ENCODE results near the gene BPI.
A peak's percentile ranks its signal among the peaks of the same experiment; 100 is the strongest.
"Not testable (repeated sequence)": the region's sequence is repeated elsewhere in the genome, so short reads cannot be mapped to it uniquely, and the experiment has no call there.

BPI gene

GRCh38 chr20:38334016-38334415, 30.1 kb downstream of the BPI start:
- FAIRE-seq, result no peak
- DNase-seq (ENCODE audit: low spot score), result no peak

- DNase-seq (ENCODE audit: low spot score) (no peak), FAIRE-seq (no peak)
Observed at GRCh38 chr20:38336726-38337125, 32.8 kb downstream of the BPI start.

DNA sequence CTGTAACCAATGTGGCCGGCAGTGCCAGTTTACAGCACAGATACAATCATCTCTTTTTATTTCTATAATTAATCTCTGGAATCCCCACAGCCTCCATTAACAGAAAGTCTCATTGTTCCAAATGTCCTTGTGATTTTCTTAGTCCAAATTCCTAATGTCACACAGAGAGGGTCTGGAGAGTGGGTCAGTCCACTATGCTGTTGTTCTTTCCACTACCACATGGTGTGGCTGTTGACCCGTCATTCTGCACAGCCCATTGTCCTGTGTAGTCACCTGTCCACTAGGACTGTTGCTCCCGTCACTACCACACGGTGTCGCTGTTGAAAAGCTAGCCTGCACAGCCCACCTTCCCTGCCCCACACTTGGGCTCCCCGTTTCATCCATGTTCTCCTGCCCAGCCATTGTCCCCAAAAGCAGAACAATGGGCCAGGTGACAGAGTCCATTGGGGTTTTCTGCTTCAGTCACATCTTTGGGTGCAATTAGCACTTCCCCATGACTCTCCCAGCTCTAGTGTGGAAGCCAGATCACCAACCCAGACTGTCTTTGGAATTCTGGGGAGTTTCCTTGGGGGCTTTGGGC, 33.7 kb downstream of the BPI start:
- FAIRE-seq (no peak), DNase-seq (ENCODE audit: low spot score) (peak; percentile 36)

GRCh38 chr20:38338849-38339520, 35.0 kb downstream of the BPI start:
- DNase-seq (ENCODE audit: low spot score) (no peak), FAIRE-seq (no peak)

GRCh38 chr20:38339521-38339896, 35.6 kb downstream of the BPI start:
- FAIRE-seq; DNase-seq (ENCODE audit: low spot score): not testable (repeated sequence)

- DNase-seq (ENCODE audit: low spot score) (no peak), FAIRE-seq (no peak)
Observed at GRCh38 chr20:38339997-38340396, 36.0 kb downstream of the BPI start.

- FAIRE-seq, result no peak
- no peak for DNase-seq (ENCODE audit: low spot score)
Observed at GRCh38 chr20:38340693-38341092, 36.7 kb downstream of the BPI start.

GRCh38 chr20:38342216-38342615, 38.3 kb downstream of the BPI start:
- no peak for DNase-seq (ENCODE audit: low spot score)

GRCh38 chr20:38342713-38343310, 38.9 kb downstream of the BPI start:
- FAIRE-seq (no peak), DNase-seq (ENCODE audit: low spot score) (no peak)

More at GRCh38 chr20:38342216-38342615, 38.3 kb downstream of the BPI start:
- no peak for FAIRE-seq

DNA sequence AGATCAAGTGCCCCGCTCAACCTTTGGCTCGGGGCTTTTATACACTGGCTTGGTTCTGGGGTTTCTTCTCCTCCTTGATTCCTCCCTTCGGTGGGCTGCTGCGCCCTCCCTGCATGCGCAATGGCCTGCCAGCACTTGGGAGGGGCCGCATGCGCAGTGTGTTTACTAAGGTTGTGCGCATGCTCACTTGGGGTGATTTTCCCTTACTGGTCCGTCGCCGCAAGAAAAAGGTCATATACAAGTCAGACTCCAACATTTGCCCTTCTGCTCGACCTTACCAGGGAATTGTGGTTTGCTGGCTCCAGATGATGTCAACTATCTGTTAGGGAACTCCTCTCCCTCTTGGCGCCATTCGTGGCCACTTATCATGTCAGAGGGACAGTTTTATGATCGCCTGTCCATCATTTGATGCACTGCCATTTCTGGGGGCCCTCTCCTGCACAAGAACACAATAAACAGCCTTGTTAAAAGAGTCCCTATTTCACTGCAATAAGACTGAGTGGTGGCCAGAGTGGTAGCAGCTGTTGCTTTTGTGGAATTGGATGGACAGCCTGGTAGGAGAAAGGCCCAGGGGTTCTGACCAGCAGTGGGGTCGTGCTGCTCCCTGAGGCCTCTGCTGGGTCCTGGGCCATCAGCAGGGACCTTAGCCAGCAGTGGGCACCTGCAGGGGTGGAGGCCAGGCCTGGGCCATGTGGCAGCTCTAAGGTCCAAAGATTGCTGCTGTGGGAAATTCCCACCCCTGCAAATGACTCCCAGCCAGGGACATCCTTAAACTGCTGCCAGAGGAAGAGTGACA, 39.6 kb downstream of the BPI start:
- no peak for DNase-seq (ENCODE audit: low spot score)
- no peak for FAIRE-seq

DNA sequence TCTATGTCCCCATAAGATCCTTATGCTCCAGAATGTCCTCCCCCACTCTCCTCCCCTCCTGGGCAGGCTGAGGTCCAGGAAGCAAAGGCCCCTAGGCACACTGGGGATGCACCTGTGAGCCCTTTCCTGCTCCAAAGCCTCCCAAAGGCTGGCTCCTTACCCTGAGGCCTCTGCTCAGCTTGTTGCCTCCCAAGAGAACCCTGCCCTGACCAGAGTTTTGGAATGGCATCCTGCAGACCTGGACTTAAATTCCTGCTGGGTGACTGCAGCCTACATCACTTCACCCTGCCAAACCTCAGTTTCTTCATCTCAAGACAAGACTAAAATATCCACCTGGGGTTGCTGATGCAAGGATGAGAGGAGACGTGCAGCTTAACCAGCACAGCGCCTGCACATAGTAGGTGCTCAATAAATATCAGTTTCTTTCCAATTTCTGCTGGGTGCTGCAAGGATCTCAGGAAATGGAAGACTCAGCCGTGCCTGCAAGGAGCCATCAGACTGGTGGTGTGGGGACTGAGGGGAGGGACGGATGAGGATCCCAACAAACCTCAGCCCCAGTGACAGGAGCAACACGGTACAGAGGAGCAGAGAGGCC, 40.2 kb downstream of the BPI start:
- no peak for FAIRE-seq
- no peak for DNase-seq (ENCODE audit: low spot score)

DNA sequence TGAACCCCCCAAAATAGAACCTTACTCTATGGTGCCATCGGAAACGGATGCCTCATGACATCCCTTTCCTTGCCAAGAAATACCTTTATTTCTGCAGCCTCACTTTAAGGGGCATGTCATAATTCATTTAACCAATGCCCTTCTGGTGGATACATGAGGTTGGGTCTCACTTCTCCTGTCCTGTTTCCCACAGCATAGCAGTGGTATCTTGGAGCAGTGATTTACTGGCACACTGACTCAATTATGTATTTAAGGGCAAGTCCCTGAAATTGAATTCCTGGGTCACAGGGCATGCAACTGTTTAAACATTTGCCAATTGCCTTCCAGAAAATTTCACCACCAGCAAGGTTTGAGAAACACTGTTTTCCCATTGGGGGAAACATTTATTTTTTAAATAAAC, 41.7 kb downstream of the BPI start:
- DNase-seq (ENCODE audit: low spot score), result no peak
- no peak for FAIRE-seq

DNA sequence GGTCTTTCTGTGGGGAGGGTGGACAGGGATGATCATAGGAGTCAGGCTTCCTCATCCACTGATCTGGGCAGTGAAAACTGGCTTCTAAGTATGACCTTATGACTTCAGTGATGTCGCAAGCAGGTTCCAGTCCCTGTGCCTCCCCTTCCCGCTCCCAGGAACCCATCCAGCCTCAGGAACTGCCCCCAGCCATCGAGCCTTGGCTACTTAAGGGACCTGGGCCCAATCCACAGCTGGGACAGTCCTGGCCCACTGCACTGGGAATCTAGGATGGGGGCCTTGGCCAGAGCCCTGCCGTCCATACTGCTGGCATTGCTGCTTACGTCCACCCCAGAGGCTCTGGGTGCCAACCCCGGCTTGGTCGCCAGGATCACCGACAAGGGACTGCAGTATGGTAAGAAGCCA, 42.3 kb downstream of the BPI start, which contains the start of gene LBP:
LBP (plus strand) TSS at position 236 of the 405 bp plus-strand sequence; CDS start at position 271, 35 bp downstream.
- DNase-seq (ENCODE audit: low spot score) (no peak), FAIRE-seq (no peak)

- FAIRE-seq (no peak), DNase-seq (ENCODE audit: low spot score) (no peak)
Observed at GRCh38 chr20:38346741-38347140, 42.8 kb downstream of the BPI start.

DNA sequence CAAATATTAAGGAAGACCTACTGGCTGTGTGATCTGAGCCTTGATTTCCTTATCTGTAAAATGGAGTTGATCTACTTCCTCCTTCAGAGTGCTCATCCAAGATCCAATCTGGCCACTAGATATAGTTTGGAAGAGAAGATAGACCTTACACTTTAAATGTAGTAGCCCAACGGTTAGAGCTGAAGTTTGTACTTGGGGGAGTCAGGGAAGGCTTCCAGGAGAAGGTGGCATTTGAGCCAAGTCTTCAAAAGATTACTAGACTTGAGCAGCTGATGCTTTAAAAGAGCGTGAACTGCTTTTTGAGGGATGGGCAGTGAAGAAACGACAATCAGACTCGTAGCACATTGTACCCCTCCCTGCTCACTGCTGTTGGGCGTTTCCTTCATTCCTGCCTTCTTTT, 45.9 kb downstream of the BPI start:
- no peak for FAIRE-seq
- DNase-seq (ENCODE audit: low spot score), result no peak

DNA sequence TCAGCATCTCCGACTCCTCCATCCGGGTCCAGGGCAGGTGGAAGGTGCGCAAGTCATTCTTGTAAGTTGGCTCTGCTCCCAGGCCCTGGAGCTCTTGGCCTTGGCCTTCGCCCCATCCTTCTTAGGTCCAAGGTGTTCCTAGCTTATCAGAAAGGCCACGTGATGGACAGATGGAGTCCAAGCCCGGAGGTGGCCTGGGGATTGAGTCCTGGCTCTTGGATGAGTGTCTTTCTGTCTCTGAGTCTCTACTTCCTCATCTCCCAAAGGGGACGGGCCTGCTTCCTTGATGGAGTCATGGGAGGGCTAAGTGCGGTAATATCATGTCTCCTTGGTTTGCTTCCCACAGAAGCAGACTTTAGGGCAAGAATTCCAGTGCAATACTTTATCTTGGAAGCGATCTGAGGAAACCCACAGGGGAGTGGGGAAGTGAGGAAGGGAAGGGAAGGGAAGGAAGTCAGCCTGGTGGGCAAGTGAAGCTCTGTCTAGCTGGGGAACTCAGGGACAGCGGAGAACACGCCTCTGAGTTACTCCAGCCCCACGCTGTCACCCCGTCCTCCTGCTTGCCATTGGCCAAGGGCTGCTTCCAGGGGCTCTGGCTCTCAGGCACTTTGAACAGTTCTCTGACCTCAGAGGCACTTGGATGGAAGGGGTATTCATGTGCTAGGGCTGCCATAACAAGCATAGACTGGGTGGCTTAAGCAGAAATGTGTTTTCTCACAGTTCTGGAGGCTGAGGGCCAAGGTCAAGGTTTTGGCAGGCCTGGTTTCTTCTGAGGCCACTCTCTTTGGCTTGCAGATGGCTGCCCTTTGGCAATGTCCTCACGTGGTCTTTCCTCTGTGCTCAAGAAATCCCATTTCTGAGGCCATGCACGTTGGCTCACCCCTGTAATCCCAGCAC, 47.2 kb downstream of the BPI start:
- DNase-seq (ENCODE audit: low spot score) (no peak), FAIRE-seq (no peak)

DNA sequence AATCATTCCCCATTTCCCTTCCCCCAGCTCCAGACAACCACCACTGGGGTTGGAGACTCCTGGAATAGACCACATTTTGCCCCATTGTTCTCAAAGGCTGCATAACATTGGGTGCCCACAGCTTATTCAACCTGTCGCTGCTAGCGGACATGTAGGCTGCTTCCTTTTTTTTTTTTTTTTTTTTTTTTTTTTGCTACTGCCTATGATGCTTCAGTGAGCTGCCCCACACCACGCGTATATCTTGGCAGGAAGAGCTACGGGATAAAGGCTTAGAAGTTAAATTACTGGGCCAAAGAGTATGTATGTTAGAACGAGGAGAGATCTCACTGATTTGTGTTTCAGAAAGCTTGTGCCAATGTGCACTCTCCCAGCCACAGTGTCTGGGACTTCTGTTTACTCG, 49.4 kb downstream of the BPI start:
- FAIRE-seq, result no peak

DNA sequence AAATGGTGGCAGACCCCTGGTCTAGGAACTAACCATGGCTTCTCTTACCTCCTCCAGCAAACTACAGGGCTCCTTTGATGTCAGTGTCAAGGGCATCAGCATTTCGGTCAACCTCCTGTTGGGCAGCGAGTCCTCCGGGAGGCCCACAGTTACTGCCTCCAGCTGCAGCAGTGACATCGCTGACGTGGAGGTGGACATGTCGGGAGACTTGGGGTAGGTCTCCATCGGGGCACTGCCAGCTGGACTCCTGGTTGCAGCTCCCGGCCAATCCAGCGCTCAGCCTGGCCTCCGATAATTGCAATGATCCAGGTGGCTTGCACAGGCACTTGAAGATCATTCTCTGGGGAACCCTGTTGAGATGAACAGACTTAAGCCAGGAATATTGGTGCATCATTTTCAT, 50.3 kb downstream of the BPI start:
- FAIRE-seq, result no peak
- DNase-seq (ENCODE audit: low spot score), result no peak

More for the DNA sequence above, 49.4 kb downstream of the BPI start:
- no peak for DNase-seq (ENCODE audit: low spot score)

GRCh38 chr20:38355161-38356012, 51.4 kb downstream of the BPI start:
- FAIRE-seq, result no peak
- no peak for DNase-seq (ENCODE audit: low spot score)

Data from RCC 7860 (cell line).